CD4-positive, alpha-beta T cell treated with Interleukin-21 for 1 hour (primary cell): ENCODE results near the gene ARX.
A peak's percentile ranks its signal among the peaks of the same experiment; 100 is the strongest.

ENCODE experiments used
- DNase-seq: peaks from one replicate; pipeline ENCODE4 v3.0.0-alpha.2; 2020

Gene ARX

DNA sequence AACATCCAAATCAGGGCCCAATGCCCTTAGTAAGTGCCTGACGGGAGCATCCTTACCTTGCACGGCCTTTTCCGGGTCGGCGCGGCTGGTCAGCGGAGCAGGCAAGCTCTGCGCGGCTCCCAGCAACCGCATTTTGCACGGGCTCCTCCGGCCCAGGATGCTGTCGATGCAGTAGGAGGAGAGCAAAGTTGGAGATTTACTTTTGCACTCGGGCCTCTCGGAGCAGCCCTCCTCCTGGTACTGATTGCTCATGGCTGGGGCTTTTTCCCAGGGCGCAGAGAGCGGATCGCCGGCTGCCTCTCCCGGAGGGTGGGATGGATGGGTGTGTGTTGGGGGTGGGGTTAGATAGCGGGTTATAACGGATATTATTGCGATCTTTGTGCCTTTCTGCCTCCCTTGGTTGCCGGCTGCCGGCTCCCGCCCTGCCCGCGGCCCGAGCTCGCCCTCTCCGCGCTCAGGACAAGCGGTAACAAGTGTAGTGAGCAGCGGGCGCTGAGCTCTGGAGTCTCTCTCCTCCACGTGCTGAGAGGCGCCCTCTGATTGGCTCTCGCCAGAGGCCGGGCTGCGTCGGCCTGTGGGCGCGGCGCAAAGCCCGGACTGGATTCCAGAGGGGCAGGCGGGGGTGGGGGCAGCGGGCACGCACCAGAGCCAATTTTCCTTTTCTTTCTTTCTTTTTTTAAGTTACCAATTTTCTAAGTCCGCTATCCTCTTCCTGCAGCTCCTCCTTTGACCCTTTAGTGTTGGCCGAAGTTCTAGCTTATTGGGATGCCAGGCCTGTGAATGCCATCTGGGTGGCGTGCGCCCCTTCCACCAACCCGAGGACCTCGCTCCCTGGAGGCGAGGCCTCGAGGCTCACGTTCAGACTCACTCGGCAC, at the start of gene ARX:
ARX (minus strand) TSS at position 480 of the 875 bp plus-strand sequence; CDS start at position 252, 228 bp downstream.
- DNase-seq = peak; percentile 23

DNA sequence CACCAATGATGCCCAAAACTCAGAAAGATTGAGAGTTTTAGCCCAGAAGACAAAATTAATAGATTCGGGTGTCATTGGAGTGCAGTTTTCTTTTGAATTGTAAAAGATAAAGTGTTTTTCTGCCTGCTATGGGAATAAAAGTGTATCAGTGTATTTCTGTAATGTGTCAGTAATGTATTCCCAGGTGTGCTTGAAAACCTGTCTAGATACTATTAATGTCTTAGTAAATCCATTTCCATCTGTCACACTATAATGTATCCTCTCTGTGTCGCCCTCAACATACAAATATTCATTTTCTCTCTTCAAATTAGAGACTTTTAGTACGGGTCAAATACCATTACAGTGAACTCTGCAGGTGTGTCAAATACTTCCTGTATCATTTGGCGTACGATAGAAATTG, 43.5 kb upstream of the ARX start:
- DNase-seq = no peak

- no peak for DNase-seq
Observed at GRCh38 chrX:25052798-25053534, 37.2 kb upstream of the ARX start.

- no peak for DNase-seq
Observed at GRCh38 chrX:25049971-25050370, 34.2 kb upstream of the ARX start.

GRCh38 chrX:25049357-25049756, 33.6 kb upstream of the ARX start:
- peak; percentile 16 for DNase-seq

GRCh38 chrX:25048178-25048577, 32.4 kb upstream of the ARX start:
- no peak for DNase-seq

DNA sequence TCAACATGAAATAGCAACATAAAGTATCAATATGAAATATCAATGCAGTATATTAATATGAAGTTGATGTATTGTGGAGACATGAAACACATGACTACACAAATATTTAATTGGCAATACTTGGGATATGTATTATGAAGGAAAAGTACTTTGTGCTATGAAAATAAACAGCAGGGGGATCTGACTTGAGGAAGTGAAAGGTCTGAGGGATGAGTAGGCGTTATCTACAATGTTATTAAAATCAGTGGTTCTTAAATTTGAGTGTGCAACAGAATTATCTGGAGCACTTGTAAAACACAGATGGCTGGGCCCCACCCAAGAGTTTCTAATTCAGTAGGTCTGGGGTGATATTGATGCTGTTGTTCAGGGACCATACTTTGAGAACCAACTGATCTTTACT, 27.4 kb upstream of the ARX start:
- no peak for DNase-seq

DNA sequence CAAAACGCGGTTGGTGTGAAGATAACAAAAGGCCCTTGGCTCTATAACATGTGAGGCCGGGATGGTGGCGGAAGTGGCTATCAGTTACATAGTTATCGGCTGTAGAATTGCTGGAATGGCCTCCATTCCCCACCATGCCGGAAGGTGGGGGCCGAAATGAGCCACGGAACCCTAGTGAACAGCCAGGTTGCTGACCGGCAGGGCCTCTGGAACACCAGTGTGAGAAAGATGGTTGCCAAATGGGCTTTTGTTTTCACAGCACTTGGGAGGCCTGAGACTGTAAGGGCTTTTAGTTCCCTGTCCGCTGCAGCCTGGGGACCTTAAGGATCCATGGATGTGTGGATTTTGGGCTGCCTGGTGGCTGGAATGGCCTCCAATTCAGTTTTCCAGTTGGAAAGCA, 23.3 kb upstream of the ARX start:
- no peak for DNase-seq

- no peak for DNase-seq
Observed at GRCh38 chrX:25034889-25035288, 19.1 kb upstream of the ARX start.

- no peak for DNase-seq
Observed at GRCh38 chrX:25029288-25029825, 13.6 kb upstream of the ARX start.

GRCh38 chrX:25028726-25029125, 13.0 kb upstream of the ARX start:
- DNase-seq = no peak

- no peak for DNase-seq
Observed at GRCh38 chrX:25026576-25026975, 10.8 kb upstream of the ARX start.

DNA sequence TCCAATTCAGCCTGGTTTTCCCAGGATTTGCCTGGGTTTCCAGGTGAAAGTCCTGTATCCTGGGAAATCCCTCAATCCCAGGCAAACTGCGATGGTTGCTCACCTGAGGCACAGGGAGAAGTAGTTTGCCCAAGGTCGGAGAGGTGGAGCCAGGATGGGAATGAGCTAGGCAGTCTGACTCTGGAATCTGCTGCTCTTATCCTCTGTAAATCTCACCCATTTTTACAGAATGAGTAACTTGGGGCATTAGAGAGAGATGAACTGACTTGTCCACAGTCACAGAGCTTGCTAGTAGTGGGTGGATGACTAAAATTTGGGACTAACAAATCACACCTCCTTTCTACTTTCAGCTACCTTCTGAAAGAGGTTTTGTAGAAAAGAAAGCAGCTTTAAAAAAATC, 9.8 kb upstream of the ARX start:
- no peak for DNase-seq

- DNase-seq = no peak
Observed at GRCh38 chrX:25023908-25024307, 8.1 kb upstream of the ARX start.

DNA sequence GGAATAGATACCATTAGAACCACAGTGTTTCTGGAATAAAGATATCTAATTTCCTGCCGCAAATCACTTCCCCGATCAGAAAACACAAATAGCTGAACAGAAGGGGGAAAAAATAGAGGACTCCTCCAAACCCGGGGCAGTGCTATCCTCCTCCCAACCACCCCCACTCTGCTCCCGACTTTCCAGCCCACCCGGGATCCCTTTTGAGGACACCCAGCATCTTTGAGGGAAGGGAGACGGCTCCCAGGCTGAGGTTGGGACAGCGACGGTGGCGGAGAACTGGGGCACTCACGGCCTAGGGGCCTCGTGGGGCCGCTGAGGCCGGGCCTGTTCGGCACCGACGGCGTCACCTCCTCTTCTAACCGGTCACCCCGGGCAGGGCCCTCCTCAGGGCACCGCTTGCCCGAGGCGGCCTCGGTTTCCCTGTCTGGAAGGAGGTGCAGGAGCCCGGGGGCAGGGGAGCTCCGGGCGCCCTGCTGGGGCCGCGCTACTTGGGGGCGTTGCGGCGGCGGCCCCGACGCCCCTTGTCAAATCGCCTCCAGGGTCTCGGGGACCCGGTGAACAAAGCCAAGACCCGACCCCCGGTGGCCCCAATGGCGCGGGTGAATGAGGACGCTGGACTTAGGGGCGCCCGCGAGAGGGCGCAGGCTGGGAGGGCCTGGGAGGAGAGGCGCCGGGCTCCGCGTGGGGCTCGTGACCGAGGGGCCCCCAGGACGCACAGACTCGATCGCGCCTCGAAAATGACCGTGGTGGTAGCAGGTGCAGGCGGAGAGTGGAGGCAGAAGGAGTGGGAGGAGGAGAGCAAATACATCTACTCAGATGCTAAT, 6.9 kb upstream of the ARX start:
- DNase-seq = no peak

GRCh38 chrX:25020905-25021449, 5.2 kb upstream of the ARX start:
- DNase-seq = peak; percentile 16

- DNase-seq = no peak
Observed at GRCh38 chrX:25020391-25020904, 4.7 kb upstream of the ARX start.

GRCh38 chrX:25019707-25020390, 4.1 kb upstream of the ARX start:
- no peak for DNase-seq

DNA sequence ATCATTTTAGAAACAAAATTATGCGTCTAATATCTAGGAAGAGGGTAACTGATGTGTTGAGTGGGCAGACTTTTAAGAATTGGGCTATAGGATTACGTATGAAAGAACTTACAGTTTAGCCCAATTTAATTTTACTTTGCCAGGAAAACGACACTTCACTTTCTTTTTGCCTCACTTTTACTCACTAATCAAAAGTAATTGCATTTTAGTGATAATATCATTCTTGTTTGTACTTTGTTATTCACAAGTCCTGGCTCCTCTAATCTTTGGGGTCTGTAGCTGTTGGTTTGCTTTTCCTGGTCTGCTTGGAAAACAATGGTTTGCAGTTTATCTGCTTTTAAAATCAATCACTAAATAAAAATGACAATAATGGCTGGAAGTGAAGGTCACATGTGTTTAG, 2.9 kb upstream of the ARX start:
- no peak for DNase-seq

GRCh38 chrX:25017667-25018247, 2.0 kb upstream of the ARX start:
- DNase-seq = no peak

- no peak for DNase-seq
Observed at GRCh38 chrX:25016938-25017598, 1.3 kb upstream of the ARX start.
